ENCODE results near the gene PPT2. TPM values are rescaled to one million over a fixed set of nuclear protein-coding genes. Genes with fewer than 3 reads are reported as not detected.

Gene PPT2
- polyA plus RNA-seq, 1 donor from 2014 or later, result 330 TPM

GRCh38 chr6:32117461-32117860 is 36.5 kb upstream of the PPT2 start:
- H4K20me1 ChIP-seq (ENCODE audit: insufficient read depth), result no peaks in the 10 kb centered on the region
- no peak for TF ChIP-seq TAF1 (IDR thresholded peaks at IDR 0.05; ENCODE audit: low read depth)
- TF ChIP-seq SMC3 (conservative IDR thresholded peaks at IDR 0.05; ENCODE audit: poor library complexity), result no peak
- TF ChIP-seq MXI1 (conservative IDR thresholded peaks at IDR 0.05; ENCODE audit: poor library complexity, severe bottlenecking), result no peak
- TF ChIP-seq EZH2 (IDR thresholded peaks at IDR 0.05; ENCODE audit: borderline replicate concordance, insufficient read depth, low read length, poor library complexity, severe bottlenecking), result no peak
- no peak for TF ChIP-seq REST (IDR thresholded peaks at IDR 0.05; ENCODE audit: borderline replicate concordance)
- TF ChIP-seq POLR2AphosphoS5 (IDR thresholded peaks at IDR 0.05), result no peak
- no peak for TF ChIP-seq CTCF (IDR thresholded peaks at IDR 0.05; ENCODE audit: poor library complexity, severe bottlenecking)
- no peak for TF ChIP-seq EP300 (conservative IDR thresholded peaks at IDR 0.05; ENCODE audit: poor library complexity, severe bottlenecking)
- no peak for TF ChIP-seq RAD21 (conservative IDR thresholded peaks at IDR 0.05)
- H3K27ac ChIP-seq (ENCODE audit: low read length), result no peak overlapping the region
- H3K4me3 ChIP-seq (ENCODE audit: low read length), result no peak overlapping the region
- H3K4me2 ChIP-seq (ENCODE audit: low read length), result no peak overlapping the region
- H3K79me2 ChIP-seq (replicated peaks; ENCODE audit: insufficient read depth, low read length), result no peaks in the 10 kb centered on the region
- H3K27me3 ChIP-seq (ENCODE audit: insufficient read depth, low read depth, low read length), result no peaks in the 10 kb centered on the region
- H2AFZ ChIP-seq (ENCODE audit: low read depth, low read length), result no peak overlapping the region
- no peaks in the 10 kb centered on the region for H3K9me2 ChIP-seq (ENCODE audit: insufficient read depth, low read length)
- H3K9ac ChIP-seq (ENCODE audit: low read length), result no peak overlapping the region
- no peaks in the 10 kb centered on the region for H3K9me3 ChIP-seq (ENCODE audit: low read length)
- no peaks in the 10 kb centered on the region for H3K36me3 ChIP-seq (ENCODE audit: insufficient read depth, low read length)
- no peaks in the 10 kb centered on the region for H3F3A ChIP-seq (ENCODE audit: insufficient read depth, low read length, poor library complexity, severe bottlenecking)

GRCh38 chr6:32118782-32119628 is 34.9 kb upstream of the PPT2 start:
- Histone ChIP-seq H3F3A (ENCODE audit: insufficient read depth, low read length, poor library complexity, severe bottlenecking) (no peaks in the 10 kb centered on the region), H3K9me2 (ENCODE audit: insufficient read depth, low read length) (no peaks in the 10 kb centered on the region), H3K4me2 (ENCODE audit: low read length) (no peak overlapping the region), H3K27ac (ENCODE audit: low read length) (no peak overlapping the region), H4K20me1 (ENCODE audit: insufficient read depth) (no peaks in the 10 kb centered on the region), H3K9ac (ENCODE audit: low read length) (no peak overlapping the region), H3K9me3 (ENCODE audit: low read length) (no peaks in the 10 kb centered on the region), H3K27me3 (ENCODE audit: insufficient read depth, low read depth, low read length) (no peaks in the 10 kb centered on the region), H2AFZ (ENCODE audit: low read depth, low read length) (no peak overlapping the region), H3K36me3 (ENCODE audit: insufficient read depth, low read length) (no peaks in the 10 kb centered on the region), H3K79me2 (replicated peaks; ENCODE audit: insufficient read depth, low read length) (no peaks in the 10 kb centered on the region), H3K4me3 (ENCODE audit: low read length) (no peak overlapping the region)
- TF ChIP-seq SMC3 (conservative IDR thresholded peaks at IDR 0.05; ENCODE audit: poor library complexity) (peak; percentile 90), MXI1 (conservative IDR thresholded peaks at IDR 0.05; ENCODE audit: poor library complexity, severe bottlenecking) (no peak), EP300 (conservative IDR thresholded peaks at IDR 0.05; ENCODE audit: poor library complexity, severe bottlenecking) (no peak), REST (IDR thresholded peaks at IDR 0.05; ENCODE audit: borderline replicate concordance) (no peak), TAF1 (IDR thresholded peaks at IDR 0.05; ENCODE audit: low read depth) (no peak), EZH2 (IDR thresholded peaks at IDR 0.05; ENCODE audit: borderline replicate concordance, insufficient read depth, low read length, poor library complexity, severe bottlenecking) (no peak), POLR2AphosphoS5 (IDR thresholded peaks at IDR 0.05) (no peak), RAD21 (conservative IDR thresholded peaks at IDR 0.05) (peak; percentile 90), CTCF (IDR thresholded peaks at IDR 0.05; ENCODE audit: poor library complexity, severe bottlenecking) (peak; percentile 91)

Measured in neural cell (in vitro differentiated cells).